ENCODE results near the gene TTC27.
A peak's percentile ranks its signal among the peaks of the same experiment; 100 is the strongest.
"Not testable (repeated sequence)": the region's sequence is repeated elsewhere in the genome, so short reads cannot be mapped to it uniquely, and the experiment has no call there.

TTC27 gene

GRCh38 chr2:32627814-32628579, at the start of gene TTC27:
Gene TTC27 (plus strand): TSS chr2:32628050. CDS start chr2:32628293, 243 bp downstream.
- DNase-seq (ENCODE audit: low read depth in 2 of 2): peak; percentile 92 to 93

DNA sequence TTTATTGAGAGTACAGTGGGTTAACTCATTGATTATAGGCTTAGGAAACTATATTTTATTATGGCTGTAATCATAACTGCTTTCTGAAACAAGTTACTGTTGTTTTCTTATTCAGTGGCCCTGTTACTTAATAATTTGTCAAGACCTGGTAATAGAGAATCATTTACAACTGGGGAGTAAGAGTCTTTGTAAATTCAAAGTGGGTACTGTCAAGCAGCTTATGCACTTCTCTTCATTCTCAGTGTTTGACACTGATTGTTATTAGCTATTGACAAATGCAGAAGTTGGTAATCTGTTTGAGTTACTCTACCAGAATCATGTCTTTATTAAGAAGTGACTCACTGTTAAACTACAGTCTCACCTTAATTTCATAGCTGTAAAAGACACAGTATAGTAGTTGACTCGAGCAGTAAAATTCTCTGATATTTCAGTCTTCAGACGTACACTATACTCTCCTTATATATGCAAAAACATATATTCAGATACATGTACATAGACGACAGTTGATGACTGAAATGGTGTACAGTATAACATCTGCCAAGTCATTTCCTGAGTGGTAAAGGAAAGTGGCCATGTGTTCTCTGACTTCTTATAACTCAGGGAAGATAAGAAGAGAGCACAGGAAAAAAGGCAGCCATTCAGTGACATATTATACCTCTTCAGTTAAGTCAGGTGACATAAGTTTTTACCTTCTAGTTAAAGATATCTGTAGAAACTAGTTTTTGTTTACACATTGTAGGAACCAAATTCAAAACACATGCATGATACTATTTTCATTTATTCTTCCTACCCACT, 36.0 kb upstream of the TTC27 start:
- DNase-seq (ENCODE audit: low read depth in 2 of 2): no peak

GRCh38 chr2:32594573-32594972, 33.3 kb upstream of the TTC27 start:
- no peak for DNase-seq (ENCODE audit: low read depth in 2 of 2)

DNA sequence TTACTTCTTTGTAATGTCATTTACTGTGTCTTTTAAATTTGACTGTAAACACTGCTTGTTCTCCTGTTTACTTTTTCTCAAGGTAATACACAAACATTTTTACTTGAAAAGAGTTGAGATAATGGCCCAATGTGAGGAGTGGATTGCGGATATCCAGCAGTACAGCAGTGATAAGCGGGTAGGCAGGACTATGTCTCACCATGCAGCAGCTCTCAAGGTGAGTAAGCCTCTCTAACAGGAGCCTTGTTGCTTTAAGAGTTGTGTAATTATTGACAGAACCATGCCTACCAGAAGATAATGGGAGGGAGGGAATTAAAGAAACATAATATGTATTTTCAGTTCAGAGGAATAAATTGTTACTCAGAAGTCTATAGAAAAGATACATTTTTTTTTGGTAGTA, 16.5 kb upstream of the TTC27 start:
- DNase-seq (ENCODE audit: low read depth in 2 of 2): no peak

GRCh38 chr2:32611771-32612170, 16.1 kb upstream of the TTC27 start:
- DNase-seq (ENCODE audit: low read depth in 2 of 2): no peak

DNA sequence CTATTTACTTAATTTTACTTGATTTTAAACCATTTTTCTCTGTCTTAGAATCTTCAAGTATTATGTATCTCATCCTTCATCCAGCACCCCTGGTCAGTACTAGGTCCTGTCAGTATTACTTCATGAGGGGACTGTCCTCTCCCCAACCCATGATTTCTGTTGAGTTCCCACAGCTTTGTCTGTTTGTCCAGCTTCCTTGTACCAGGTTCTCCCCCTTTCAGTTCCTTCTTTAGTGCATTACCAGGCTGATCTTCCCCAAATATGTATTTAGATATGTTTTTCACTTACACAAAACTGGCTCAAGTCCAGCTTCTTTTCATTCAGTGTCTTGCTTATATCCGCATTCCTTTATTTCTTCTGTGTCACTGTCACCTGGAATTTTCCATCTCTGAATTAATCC, 13.8 kb upstream of the TTC27 start:
- no peak for DNase-seq (ENCODE audit: low read depth in 2 of 2)

DNA sequence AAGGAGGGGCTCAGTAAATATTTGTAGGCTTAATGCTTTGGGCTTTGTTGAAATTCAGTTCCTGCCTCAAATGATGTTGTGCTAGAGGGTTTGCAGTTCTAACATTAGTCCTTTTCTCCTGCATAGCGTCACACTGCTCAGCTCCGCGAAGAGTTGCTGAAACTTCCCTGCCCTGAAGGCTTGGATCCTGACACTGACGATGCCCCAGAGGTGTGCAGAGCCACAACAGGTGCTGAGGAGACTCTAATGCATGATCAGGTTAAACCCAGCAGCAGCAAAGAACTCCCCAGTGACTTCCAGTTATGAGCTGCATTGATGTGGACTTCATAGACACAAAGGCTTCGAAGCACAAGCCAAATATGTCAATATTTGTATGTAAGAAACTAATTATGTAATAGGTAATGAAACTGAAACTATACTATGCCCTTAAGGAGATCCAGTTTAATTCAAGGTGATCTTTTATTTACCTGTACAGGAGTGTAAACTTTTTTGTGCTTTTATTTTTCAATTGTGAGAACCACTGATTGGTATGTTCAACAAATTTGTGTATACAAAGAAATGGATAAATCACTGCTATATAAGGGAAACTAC, 10.2 kb upstream of the TTC27 start:
- no peak for DNase-seq (ENCODE audit: low read depth in 2 of 2)

DNA sequence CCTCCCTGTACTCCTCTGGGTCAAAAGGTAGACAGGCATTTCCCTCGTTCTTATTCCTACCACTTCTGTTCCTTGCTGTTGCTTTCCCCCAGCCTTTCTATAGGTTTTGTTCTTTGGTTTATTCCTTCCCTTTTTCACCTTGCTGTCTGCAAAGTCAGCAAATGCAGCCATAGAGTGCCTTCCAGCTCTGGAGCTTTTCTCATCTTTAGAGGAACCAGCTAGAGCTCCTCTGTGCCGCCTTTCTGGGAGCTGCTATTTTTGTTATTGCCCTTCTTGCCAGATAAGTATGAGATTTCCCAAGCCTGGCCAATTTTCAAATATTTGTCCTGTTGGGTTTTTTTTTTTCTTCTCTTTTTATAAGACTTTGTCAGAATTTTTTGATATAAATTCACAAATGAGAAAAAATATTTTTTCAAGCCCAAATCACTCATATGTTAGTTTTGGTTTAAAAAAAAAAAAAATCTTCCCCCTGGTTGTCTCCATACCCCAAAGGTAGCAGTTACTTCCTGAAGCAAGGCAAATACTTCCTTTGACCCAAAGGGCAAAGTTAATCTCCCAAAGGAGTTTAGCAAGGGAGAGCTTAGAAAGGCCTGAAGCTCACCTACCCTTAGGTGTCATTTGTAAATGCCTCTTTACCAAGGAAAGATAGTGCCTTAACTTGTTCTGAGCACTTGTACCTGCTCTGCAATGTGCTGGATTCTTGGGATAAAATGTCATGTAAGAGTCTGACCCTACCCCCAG, 5.1 kb upstream of the TTC27 start:
- DNase-seq (ENCODE audit: low read depth in 2 of 2): no peak

- DNase-seq (ENCODE audit: low read depth in 2 of 2): no peak
These were observed 4.5 kb upstream of the TTC27 start for GRCh38 chr2:32623311-32623706.

GRCh38 chr2:32624812-32625211, 3.0 kb upstream of the TTC27 start:
- DNase-seq (ENCODE audit: low read depth in 2 of 2): no peak

DNA sequence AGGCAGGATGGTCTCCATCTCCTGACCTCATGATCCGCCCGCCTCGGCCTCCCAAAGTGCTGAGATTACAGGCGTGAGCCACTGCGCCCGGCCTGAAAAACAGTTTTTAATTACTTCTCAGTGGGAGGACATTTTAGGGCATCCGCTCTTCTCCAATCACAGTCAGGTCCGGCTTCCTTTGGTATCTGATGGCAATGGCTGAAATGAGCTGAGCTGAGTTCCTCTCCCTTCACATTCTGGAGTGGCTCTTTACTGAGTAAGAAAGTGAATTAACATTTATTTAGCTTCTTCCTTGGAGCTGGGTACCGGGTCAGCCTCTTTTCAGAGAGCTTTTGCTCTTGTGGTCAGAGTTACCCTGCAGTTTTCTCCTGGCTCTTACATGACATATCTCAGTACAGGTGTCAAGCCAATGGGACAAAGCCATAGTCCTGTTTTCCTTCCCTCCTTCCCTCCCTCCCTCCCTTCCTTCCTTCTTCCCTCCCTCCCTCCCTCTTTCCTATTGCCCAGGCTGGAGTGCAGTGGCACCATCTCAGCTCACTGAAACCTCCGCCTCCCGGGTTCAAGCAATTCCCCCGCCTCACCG, 1.1 kb upstream of the TTC27 start:
- DNase-seq (ENCODE audit: low read depth in 2 of 2): no peak

GRCh38 chr2:32627441-32627813, 423 bp upstream of the TTC27 start:
- DNase-seq (ENCODE audit: low read depth in 2 of 2): peak in 1 of 2 donors; percentile 9

DNA sequence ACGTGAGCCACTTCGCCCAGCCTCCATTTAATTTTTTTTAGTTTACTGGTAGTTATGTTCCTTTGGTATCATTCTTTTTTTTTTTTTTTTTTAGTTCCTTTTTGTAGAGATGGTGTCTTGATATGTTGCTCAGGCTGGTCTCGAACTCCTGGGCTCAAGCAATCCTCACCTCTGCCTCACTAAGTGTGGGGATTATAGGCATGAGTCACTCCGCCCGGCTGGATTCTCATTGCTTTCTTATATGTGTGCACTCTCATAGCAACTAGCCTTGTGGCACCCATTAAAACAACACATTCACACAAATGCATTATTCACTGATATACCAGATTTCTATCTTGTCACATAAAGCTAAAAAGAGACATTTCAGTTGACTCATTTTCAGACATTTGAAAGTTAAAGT, 4.2 kb downstream of the TTC27 start:
- DNase-seq (ENCODE audit: low read depth in 2 of 2): no peak

DNA sequence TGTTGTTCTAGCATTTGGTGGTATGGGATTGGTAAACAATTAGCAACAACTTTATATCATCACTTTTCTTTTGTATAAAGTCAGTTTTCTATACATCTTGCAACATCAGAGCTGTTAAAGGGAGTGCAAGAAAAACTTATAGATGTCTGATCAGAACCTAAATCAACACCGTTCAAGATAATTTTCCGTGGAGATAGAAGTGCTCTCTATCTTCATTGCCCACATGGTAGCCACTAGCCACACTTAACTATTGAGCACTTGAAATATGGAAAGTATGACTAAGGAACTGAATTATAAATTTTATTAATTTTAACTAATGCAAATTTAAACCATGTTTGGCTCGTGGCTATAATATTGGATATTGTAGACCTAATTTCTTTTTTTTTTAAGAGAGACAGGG, 5.2 kb downstream of the TTC27 start:
- no peak for DNase-seq (ENCODE audit: low read depth in 2 of 2)

DNA sequence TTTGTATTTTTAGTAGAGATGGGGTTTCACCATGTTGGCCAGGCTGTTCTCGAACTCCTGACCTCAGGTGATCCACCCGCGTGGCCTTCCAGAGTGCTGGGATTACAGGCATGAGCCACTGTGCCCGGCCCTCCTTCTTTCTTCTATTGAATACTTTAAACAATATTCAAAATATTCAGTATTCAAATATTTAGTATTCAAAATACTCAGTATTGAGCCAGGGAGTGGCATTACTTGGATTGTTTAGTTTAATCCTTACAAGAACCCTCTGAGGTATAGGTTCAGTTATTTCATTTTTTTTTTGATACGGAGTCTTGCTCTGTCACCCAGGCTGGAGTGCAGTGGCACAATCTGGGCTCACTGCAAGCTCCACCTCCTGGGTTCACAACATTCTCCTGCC, 10.7 kb downstream of the TTC27 start:
- DNase-seq (ENCODE audit: low read depth in 2 of 2): not testable (repeated sequence)

DNA sequence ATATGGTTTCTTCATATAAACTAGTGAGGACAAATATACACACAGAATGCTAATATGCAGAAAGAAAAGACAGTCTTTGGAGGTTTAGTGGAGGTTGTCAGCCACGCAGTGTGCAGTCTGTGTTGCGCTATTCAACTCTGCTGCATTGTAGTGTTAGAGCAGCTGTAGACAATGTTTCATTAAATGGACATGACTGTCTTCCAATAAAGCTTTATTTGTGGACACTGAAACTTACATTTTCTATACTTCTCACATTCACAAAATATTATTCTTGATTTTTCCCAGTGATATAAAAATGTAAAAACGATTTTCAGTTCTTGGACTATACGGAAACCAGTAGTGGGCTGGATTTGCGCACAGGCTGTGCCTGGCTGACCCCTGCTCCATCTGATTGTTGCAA, 13.3 kb downstream of the TTC27 start:
- no peak for DNase-seq (ENCODE audit: low read depth in 2 of 2)

GRCh38 chr2:32647180-32647651, 19.4 kb downstream of the TTC27 start:
- no peak for DNase-seq (ENCODE audit: low read depth in 2 of 2)

DNA sequence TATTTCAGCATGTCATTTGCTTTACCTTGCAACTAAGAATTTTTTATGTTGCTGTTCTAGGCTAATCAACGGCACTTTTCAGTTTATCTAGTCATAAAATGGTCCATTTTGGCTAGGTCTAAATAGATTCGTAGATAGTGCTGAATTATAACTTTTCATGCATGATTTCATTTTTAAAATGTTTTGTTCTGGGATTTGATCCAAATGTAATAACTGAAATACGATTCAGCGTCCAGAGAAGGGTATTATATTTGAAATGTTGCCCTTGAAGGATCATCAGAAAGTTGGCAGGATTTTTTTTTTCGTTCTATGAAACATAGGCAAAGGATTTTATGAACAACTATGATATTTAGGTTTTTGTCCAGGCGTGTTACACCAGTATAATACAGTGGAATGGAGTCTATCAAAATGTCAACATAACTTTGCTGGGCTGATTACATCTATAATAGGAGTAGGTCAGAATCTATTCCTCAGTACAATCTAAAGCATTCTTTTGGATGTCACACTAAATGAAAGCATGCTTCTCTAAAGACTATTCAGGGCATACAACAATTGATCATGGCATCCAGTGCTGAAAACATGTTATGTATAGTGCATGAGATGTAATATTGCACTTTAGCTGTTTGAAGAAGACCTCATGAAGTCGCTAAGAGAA, 24.8 kb downstream of the TTC27 start:
- DNase-seq (ENCODE audit: low read depth in 2 of 2): no peak

GRCh38 chr2:32656069-32656468, 28.2 kb downstream of the TTC27 start:
- no peak for DNase-seq (ENCODE audit: low read depth in 2 of 2)

GRCh38 chr2:32663864-32664263, 36.0 kb downstream of the TTC27 start:
- no peak for DNase-seq (ENCODE audit: low read depth in 2 of 2)

GRCh38 chr2:32666704-32667103, 38.9 kb downstream of the TTC27 start:
- DNase-seq (ENCODE audit: low read depth in 2 of 2): no peak
